SU-DHL-6 (cell line): ENCODE measurements around the gene CRISPLD2.

Source experiments
- CTCF ChIP-seq: fragments of 200-600 bp; sonication (generic); IDR thresholded peaks from one replicate; pipeline ENCODE4 v1.5.1; 2017; ENCODE audit warnings: antibody characterized with exemption, mild to moderate bottlenecking, low read length, moderate library complexity; ENCODE audit not compliant: insufficient read depth, poor library complexity, severe bottlenecking
- EZH2phosphoT487 ChIP-seq: fragments of 200-600 bp; sonication (generic), shearing (Covaris generic); conservative IDR thresholded peaks from 2 replicates; pipeline ENCODE4 v1.6.1; 2018; ENCODE audit warnings: mild to moderate bottlenecking, antibody characterized with exemption, low read length, moderate library complexity, mixed read lengths

DNA sequence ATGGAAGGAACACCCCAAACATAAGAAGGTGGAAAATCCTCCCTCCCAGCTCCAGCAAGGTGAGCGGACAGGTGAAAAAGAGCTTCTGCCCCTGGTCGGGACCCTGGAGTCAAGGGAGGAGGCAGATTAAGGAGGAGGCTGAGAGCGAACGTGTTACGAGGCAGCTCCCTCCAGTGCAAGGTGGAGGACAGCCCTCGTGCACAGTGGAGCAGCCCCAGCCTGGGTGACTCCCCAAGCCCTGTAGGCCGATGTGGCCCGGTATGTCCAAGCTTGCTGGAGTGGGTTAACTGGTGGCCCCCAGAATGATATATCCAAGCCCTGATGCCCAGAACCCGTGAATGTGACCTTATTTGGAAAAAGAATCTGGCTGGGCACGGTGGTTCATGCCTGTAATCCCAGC, 15.5 kb upstream of the CRISPLD2 start:
- TF ChIP-seq CTCF (no peak), EZH2phosphoT487 (no peak)
